OCI-LY1 (cell line): Measurements from ENCODE around the gene SPRED2.

Experiments
- H2AFZ ChIP-seq: fragments of 200-600 bp; sonication (generic), shearing (Covaris generic); 2 replicates; pipeline ENCODE4 v1.6.0; 2014; ENCODE audit warnings: antibody characterized with exemption, mild to moderate bottlenecking, low read length
- H3F3A ChIP-seq: fragments of 200-600 bp; sonication (generic), shearing (Covaris generic); 2 replicates; pipeline ENCODE4 v1.6.0; 2014; ENCODE audit warnings: mild to moderate bottlenecking, antibody characterized with exemption, low read length, moderate library complexity; ENCODE audit not compliant: insufficient read depth
- H3K27ac ChIP-seq: fragments of 200-600 bp; sonication (generic); 2 replicates; pipeline ENCODE4 v1.5.1; 2014; ENCODE audit warnings: low read length, mixed run types, mild to moderate bottlenecking, low read depth; ENCODE audit not compliant: poor library complexity, severe bottlenecking
- H3K27me3 ChIP-seq: fragments of 200-600 bp; sonication (generic); 2 replicates; pipeline ENCODE4 v1.6.0; 2014; ENCODE audit warnings: antibody characterized with exemption, mild to moderate bottlenecking, low read length, moderate library complexity; ENCODE audit not compliant: insufficient read depth
- H3K36me3 ChIP-seq: fragments of 200-600 bp; sonication (generic); 2 replicates; pipeline ENCODE4 v1.6.1; 2014; ENCODE audit warnings: mild to moderate bottlenecking, antibody characterized with exemption, low read length, moderate library complexity, mixed read lengths; ENCODE audit not compliant: insufficient read depth
- H3K4me1 ChIP-seq: fragments of 200-600 bp; sonication (generic); 2 replicates; pipeline ENCODE4 v1.5.1; 2014; ENCODE audit warnings: mild to moderate bottlenecking, low read length, moderate library complexity; ENCODE audit not compliant: insufficient read depth, severe bottlenecking
- H3K4me2 ChIP-seq: fragments of 200-600 bp; sonication (generic), shearing (Covaris generic); 2 replicates; pipeline ENCODE4 v1.6.1; 2014; ENCODE audit warnings: low read length
- H3K4me3 ChIP-seq: fragments of 200-600 bp; sonication (generic); 2 replicates; pipeline ENCODE4 v1.5.1; 2014; ENCODE audit warnings: low read length, low read depth, mild to moderate bottlenecking, mixed read lengths; ENCODE audit not compliant: poor library complexity, severe bottlenecking
- H3K79me2 ChIP-seq: fragments of 200-600 bp; shearing (Covaris generic); 2 replicates; pipeline ENCODE4 v1.6.1; 2016; ENCODE audit warnings: mixed run types, low read length, mixed read lengths; ENCODE audit not compliant: insufficient read depth
- H3K9ac ChIP-seq: fragments of 200-600 bp; sonication (generic), shearing (Covaris generic); 2 replicates; pipeline ENCODE4 v1.6.1; 2014; ENCODE audit warnings: mild to moderate bottlenecking, low read length, mixed read lengths
- H3K9me2 ChIP-seq: fragments of 200-600 bp; sonication (generic), shearing (Covaris generic); 2 replicates; pipeline ENCODE4 v1.6.1; 2014; ENCODE audit warnings: low read depth, mild to moderate bottlenecking, low read length, mixed read lengths
- H3K9me3 ChIP-seq: fragments of 200-600 bp; shearing (Covaris generic); 2 replicates; pipeline ENCODE4 v1.6.1; 2014; ENCODE audit warnings: low read length, mixed read lengths
- H4K20me1 ChIP-seq: fragments of 200-600 bp; sonication (generic), shearing (Covaris generic); 2 replicates; pipeline ENCODE4 v1.6.0; 2016; ENCODE audit warnings: mild to moderate bottlenecking, low read length; ENCODE audit not compliant: insufficient read depth
- EZH2 ChIP-seq: fragments of 200-600 bp; sonication (generic), shearing (Covaris generic); IDR thresholded peaks from 2 replicates; pipeline ENCODE4 v1.8.0; 2017; ENCODE audit warnings: borderline replicate concordance, mixed run types, mild to moderate bottlenecking, antibody characterized with exemption, low read length, moderate library complexity, mixed read lengths
- TF ChIP-seq, protein P1 (sequence below): fragments of 200-600 bp; sonication (generic), shearing (Covaris generic); IDR thresholded peaks from 2 replicates; pipeline ENCODE4 v1.5.1; 2017; ENCODE audit warnings: mild to moderate bottlenecking, antibody characterized with exemption, low read length, moderate library complexity, mixed read lengths

SPRED2 gene

DNA sequence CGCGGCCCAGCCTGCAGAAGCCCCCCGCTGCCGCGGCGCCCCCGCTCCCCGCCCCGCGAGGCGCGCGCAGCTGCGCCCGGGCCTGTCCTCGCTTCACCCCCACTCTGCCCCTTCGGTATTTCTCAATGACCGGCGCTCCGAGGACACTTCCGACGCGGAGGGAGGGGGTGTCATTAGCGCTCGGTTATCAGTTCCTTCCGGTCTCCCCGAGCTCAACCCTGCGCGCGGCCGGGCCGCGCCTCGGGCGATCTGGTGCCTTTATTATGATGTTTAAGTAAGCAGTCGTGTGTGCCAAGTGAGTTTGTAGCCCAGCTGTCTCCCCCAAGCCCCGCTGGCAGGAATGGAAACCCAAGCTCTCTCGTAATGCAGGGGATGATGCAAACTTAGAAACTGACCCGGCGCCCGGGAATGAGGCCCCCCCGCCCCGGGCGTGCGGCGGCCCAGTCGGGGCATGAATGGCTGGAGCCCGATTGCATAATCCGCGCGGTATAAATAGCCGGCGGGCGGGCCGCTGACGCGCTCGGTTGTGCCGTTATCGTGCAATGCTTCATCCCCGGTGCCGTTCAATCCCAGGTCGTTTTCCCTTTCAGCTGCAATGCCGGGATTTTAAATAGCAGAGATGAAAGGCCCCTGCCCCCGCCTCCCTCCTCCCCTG lies 3.9 kb upstream of the SPRED2 start:
- Histone ChIP-seq H3K4me2 (peak overlapping the region; percentile 86), H3K4me1 (peaks cover 38% of the 10 kb centered on the region), H2AFZ (peak overlapping the region; percentile 24; the same call in 1 of the 2 replicates), H3F3A (peaks cover 11% of the 10 kb centered on the region), H3K79me2 (no peaks in the 10 kb centered on the region), H3K9ac (peak overlapping the region; percentile 66), H3K27ac (peak overlapping the region; percentile 91), H3K9me3 (no peaks in the 10 kb centered on the region), H3K4me3 (peak overlapping the region; percentile 68), H3K9me2 (no peaks in the 10 kb centered on the region), H3K27me3 (no peaks in the 10 kb centered on the region), H3K36me3 (no peaks in the 10 kb centered on the region), H4K20me1 (no peaks in the 10 kb centered on the region)
- TF ChIP-seq, protein P1, sequence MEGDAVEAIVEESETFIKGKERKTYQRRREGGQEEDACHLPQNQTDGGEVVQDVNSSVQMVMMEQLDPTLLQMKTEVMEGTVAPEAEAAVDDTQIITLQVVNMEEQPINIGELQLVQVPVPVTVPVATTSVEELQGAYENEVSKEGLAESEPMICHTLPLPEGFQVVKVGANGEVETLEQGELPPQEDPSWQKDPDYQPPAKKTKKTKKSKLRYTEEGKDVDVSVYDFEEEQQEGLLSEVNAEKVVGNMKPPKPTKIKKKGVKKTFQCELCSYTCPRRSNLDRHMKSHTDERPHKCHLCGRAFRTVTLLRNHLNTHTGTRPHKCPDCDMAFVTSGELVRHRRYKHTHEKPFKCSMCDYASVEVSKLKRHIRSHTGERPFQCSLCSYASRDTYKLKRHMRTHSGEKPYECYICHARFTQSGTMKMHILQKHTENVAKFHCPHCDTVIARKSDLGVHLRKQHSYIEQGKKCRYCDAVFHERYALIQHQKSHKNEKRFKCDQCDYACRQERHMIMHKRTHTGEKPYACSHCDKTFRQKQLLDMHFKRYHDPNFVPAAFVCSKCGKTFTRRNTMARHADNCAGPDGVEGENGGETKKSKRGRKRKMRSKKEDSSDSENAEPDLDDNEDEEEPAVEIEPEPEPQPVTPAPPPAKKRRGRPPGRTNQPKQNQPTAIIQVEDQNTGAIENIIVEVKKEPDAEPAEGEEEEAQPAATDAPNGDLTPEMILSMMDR: no peak

DNA sequence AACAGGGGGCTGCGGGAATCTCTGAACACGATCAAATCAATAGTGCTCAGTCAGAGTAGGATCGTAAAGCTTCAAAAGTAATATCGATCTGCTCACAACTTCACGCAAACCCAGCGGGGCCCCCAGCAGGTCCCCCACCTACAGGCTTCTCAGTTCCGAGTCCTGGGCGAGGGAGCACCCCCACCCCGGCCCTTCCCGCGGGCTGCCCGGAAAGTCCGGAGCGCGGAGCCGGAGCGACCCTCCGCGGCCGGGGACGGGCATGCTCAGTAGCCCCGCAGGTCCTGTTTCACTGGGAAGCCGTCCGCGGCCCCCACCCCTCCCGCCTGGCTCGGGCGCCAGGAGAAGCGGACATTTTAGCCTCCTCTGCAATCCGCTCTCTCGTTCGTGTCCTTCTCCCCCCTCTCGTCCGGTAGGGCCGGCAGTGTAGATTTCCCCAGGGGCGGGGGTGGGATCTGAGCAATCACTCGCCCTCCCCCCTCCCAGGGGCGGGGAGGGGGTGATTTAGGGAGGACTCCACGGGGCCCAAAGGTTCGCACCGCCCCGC lies 3.3 kb upstream of the SPRED2 start:
- H4K20me1 ChIP-seq: no peaks in the 10 kb centered on the region
- no peaks in the 10 kb centered on the region for H3K9me3 ChIP-seq
- H3K9me2 ChIP-seq: no peaks in the 10 kb centered on the region
- peak overlapping the region; percentile 86 for H3K4me2 ChIP-seq
- H3K9ac ChIP-seq: peak overlapping the region; percentile 66
- peaks cover 38% of the 10 kb centered on the region for H3K4me1 ChIP-seq
- H3K36me3 ChIP-seq: no peaks in the 10 kb centered on the region
- TF ChIP-seq EZH2: no peak
- TF ChIP-seq, protein P1: no peak
- peak overlapping the region; percentile 91 for H3K27ac ChIP-seq
- H3K79me2 ChIP-seq: no peaks in the 10 kb centered on the region
- peak overlapping the region; percentile 68 for H3K4me3 ChIP-seq
- H2AFZ ChIP-seq: no peak overlapping the region
- no peaks in the 10 kb centered on the region for H3K27me3 ChIP-seq
- H3F3A ChIP-seq: peaks cover 11% of the 10 kb centered on the region

DNA sequence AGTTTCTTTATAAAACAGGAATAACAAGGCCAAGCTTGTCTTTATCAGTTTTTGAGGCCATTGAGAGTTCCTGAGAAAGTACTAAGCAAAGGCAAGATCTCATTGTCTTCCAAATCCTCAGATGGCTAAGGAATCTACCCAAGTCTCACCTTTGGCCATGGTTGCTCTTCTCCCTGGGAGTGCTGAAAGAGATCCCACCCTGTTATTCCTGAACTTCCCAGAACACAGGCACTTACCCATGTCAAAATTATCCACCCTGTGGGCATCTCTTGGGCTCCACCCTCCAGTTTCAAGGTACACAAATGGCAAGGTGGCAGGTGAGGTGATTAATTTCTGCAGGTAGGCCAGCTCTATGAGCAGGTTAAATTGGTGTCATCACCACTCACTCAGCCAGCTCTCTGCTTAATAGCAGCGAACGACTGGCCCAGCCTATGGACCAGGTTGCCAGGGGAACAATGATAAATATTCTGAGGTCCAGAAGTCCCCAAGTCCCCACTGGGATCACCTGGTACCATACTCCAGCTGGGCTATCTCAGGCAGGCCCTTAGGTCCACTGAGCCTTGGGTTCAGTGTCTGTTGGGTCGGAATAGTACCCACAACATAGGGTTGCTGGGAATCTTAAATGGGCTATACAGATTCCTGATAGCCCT lies 2.3 kb upstream of the SPRED2 start:
- Histone ChIP-seq H3K79me2 (peaks cover 4% of the 10 kb centered on the region), H3K9me2 (no peaks in the 10 kb centered on the region), H3K27me3 (no peaks in the 10 kb centered on the region), H2AFZ (no peak overlapping the region), H3K36me3 (peaks cover 2% of the 10 kb centered on the region; the same call in 1 of the 2 replicates), H3K27ac (peak overlapping the region; percentile 91), H3F3A (peaks cover 11% of the 10 kb centered on the region), H3K9me3 (no peaks in the 10 kb centered on the region), H3K4me2 (no peak overlapping the region), H3K9ac (no peak overlapping the region), H3K4me1 (peaks cover 46% of the 10 kb centered on the region), H3K4me3 (no peak overlapping the region), H4K20me1 (no peaks in the 10 kb centered on the region)
- no peak for TF ChIP-seq EZH2
- TF ChIP-seq, protein P1: no peak
